H7 (cell line): ENCODE results near the gene RANBP3L. TPM values are rescaled to one million over a fixed set of nuclear protein-coding genes. Genes with fewer than 3 reads are reported as not detected.
"Not testable (repeated sequence)": the region's sequence is repeated elsewhere in the genome, so short reads cannot be mapped to it uniquely, and the experiment has no call there.

Source experiments
- DNase-seq: peaks from one replicate; pipeline ENCODE4 v3.0.0; 2012
- H3K27me3 ChIP-seq: 2 replicates; pipeline ENCODE4 v1.6.0; 2011; ENCODE audit warnings: mild to moderate bottlenecking, low read length; ENCODE audit not compliant: control insufficient read depth, insufficient read depth
- H3K36me3 ChIP-seq: replicated peaks from 2 replicates; pipeline ENCODE4 v1.5.1; 2011; ENCODE audit warnings: low read length; ENCODE audit not compliant: control insufficient read depth, insufficient read depth
- H3K4me3 ChIP-seq: 2 replicates; pipeline ENCODE4 v1.5.1; 2011; ENCODE audit warnings: low read depth, mild to moderate bottlenecking, control low read depth, low read length, moderate library complexity; ENCODE audit not compliant: insufficient read depth
- total RNA-seq: library from RNA; depleted of rRNA; stranded (reverse); fragments of >200 nt; shearing (Covaris generic); gene quantifications from 2 replicates; pipeline ENCODE4 v1.2.3, GENCODE V29; 2014; rRNA removed

The RANBP3L gene
- total RNA-seq, 1 experiment from 2014 or later: not detected

DNA sequence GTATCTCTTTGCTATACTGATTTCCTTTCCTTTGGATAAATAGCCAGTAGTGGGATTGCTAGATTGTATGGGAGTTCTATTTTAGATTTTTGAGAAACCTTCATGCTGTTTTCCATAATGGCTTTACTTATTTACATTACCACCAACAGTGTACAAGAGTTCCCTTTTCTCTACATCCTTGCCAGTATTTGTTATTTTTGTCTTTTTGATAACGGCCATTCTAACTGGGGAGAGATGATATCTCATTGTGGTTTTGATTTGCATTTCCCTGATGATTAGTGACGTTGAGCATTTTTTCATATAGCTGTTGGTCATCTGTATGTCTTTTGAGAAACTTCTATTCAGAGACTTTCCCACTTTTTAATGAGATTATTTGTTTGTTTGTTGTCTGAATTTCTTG is 85.8 kb downstream of the RANBP3L start:
- H3K36me3 ChIP-seq: no peaks in the 10 kb centered on the region
- H3K27me3 ChIP-seq: no peaks in the 10 kb centered on the region
- DNase-seq: no peak
- H3K4me3 ChIP-seq: no peak overlapping the region

- no peaks in the 10 kb centered on the region for H3K27me3 ChIP-seq
- no peak overlapping the region for H3K4me3 ChIP-seq
- no peak for DNase-seq
- no peaks in the 10 kb centered on the region for H3K36me3 ChIP-seq
These were observed 87.3 kb downstream of the RANBP3L start for GRCh38 chr5:36214436-36214835.

- no peak overlapping the region for H3K4me3 ChIP-seq
- no peak for DNase-seq
- H3K36me3 ChIP-seq: no peaks in the 10 kb centered on the region
- H3K27me3 ChIP-seq: no peaks in the 10 kb centered on the region
These were observed 92.0 kb downstream of the RANBP3L start for GRCh38 chr5:36209664-36210063.

- DNase-seq: no peak
- H3K27me3 ChIP-seq: no peaks in the 10 kb centered on the region
- no peak overlapping the region for H3K4me3 ChIP-seq
- H3K36me3 ChIP-seq: no peaks in the 10 kb centered on the region
These were observed 92.9 kb downstream of the RANBP3L start for GRCh38 chr5:36208786-36209185.

DNA sequence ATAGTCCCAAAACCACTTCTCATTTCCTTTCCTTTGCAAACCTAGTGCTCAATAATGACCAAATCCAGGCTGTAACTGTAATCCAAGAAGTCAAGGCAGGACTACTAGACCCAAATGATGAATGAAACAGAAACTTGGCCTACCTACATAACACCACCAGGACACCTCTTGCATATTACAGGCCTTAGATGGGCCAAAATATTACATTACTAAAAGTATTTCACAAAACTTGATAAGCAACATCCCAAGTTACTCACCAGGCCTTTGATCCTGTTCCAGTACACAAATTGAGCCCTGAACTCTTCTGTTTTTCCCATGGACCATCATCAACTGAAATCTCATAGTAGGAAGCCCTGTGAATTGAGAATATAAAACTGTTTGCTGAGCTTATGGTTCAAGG is 94.8 kb downstream of the RANBP3L start:
- DNase-seq: no peak
- Histone ChIP-seq H3K4me3 (no peak overlapping the region), H3K36me3 (no peaks in the 10 kb centered on the region), H3K27me3 (no peaks in the 10 kb centered on the region)

GRCh38 chr5:36205329-36205728 is 96.4 kb downstream of the RANBP3L start:
- no peak for DNase-seq
- Histone ChIP-seq H3K36me3 (no peaks in the 10 kb centered on the region), H3K4me3 (no peak overlapping the region), H3K27me3 (no peaks in the 10 kb centered on the region)

DNA sequence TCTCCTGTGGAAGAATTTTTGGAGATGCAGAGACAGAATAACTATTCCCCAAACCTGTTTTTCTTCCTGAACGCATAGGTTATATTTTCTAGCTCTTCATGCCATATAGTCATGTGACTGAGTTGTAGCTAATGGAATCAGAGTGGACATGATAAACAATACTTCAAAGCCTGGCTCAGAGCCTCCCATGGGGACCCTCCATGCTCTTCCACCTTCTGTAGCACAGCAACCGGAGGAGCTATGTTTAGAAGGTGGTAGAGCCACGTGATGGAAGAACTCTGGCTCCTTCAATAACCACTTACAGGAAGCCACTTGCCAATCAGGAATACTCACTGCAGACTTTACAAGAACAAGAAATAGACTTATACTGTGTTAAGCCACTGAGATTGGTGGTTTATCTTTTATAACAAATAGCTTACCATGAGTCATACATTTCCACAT is 99.2 kb downstream of the RANBP3L start:
- H3K36me3 ChIP-seq: no peaks in the 10 kb centered on the region
- DNase-seq: no peak
- no peak overlapping the region for H3K4me3 ChIP-seq
- no peaks in the 10 kb centered on the region for H3K27me3 ChIP-seq

DNA sequence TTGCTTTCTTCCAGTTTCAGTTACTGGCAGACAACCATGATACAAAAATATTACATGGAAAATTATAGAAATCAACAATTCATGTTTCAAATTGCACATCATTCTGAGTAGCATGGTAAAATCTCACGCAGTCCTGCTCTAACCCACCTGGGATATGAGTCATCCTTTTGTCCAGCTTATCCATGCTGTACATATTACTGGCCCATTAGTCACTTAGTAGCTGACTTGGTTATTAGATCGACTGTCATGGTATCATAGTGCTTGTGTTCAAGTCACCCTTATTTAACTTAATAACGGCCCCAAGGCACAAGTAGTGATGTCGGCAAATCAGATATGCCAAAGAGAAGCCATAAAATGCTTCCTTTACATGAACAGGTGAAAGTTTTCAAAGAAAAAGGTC is 101.2 kb downstream of the RANBP3L start:
- H3K27me3 ChIP-seq: no peaks in the 10 kb centered on the region
- no peak for DNase-seq
- H3K4me3 ChIP-seq: no peak overlapping the region
- peaks cover 1% of the 10 kb centered on the region; the same call in 1 of the 2 replicates for H3K36me3 ChIP-seq

GRCh38 chr5:36199620-36200019 is 102.1 kb downstream of the RANBP3L start:
- peaks cover 1% of the 10 kb centered on the region; the same call in 1 of the 2 replicates for H3K36me3 ChIP-seq
- no peak for DNase-seq
- no peaks in the 10 kb centered on the region for H3K27me3 ChIP-seq
- H3K4me3 ChIP-seq: no peak overlapping the region

GRCh38 chr5:36198783-36199182 is 102.9 kb downstream of the RANBP3L start:
- H3K36me3 ChIP-seq, DNase-seq, H3K4me3 ChIP-seq, H3K27me3 ChIP-seq: not testable (repeated sequence)

Other genes starting within 250 kb of the RANBP3L start
- gene UGT3A2, start 235.0 kb downstream of the RANBP3L start, total RNA-seq: 4.7 and 6.5 TPM in 2 replicates
- gene LMBRD2, start 150.0 kb downstream of the RANBP3L start, total RNA-seq: 4.1 and 5.0 TPM in 2 replicates
- 60.7 and 90.0 TPM in 2 replicates for gene SKP2, start 149.8 kb downstream of the RANBP3L start, total RNA-seq
- 15.3 and 16.0 TPM in 2 replicates for gene NADK2, start 60.0 kb downstream of the RANBP3L start, total RNA-seq